HPDE6-E6E7 (cell line): ENCODE results near the gene ANKRD23.

Source experiments
- DNase-seq: peaks from one replicate; pipeline ENCODE4 v3.0.0; 2011; ENCODE audit warnings: missing footprints; ENCODE audit errors: extremely low spot score

The ANKRD23 gene

GRCh38 chr2:96838345-96839292 is 5.2 kb downstream of the ANKRD23 start:
- no peak for DNase-seq

GRCh38 chr2:96837575-96837974 is 6.2 kb downstream of the ANKRD23 start:
- no peak for DNase-seq

- no peak for DNase-seq
Observed at GRCh38 chr2:96835830-96836229, 8.0 kb downstream of the ANKRD23 start.

- no peak for DNase-seq
Observed at GRCh38 chr2:96832754-96833507, 10.9 kb downstream of the ANKRD23 start.

- DNase-seq, result no peak
Observed at GRCh38 chr2:96832408-96832753, 11.4 kb downstream of the ANKRD23 start.

- no peak for DNase-seq
Observed at GRCh38 chr2:96831679-96832078, 12.1 kb downstream of the ANKRD23 start.

- DNase-seq, result no peak
Observed at GRCh38 chr2:96830044-96830562, 13.7 kb downstream of the ANKRD23 start.

GRCh38 chr2:96828874-96829273 is 14.9 kb downstream of the ANKRD23 start:
- no peak for DNase-seq

GRCh38 chr2:96828436-96828835 is 15.4 kb downstream of the ANKRD23 start:
- no peak for DNase-seq

- DNase-seq, result no peak
Observed at GRCh38 chr2:96826546-96827278, 17.1 kb downstream of the ANKRD23 start.

- DNase-seq, result no peak
Observed at GRCh38 chr2:96825057-96825456, 18.8 kb downstream of the ANKRD23 start.

GRCh38 chr2:96824079-96824870 is 19.5 kb downstream of the ANKRD23 start:
- DNase-seq, result no peak

GRCh38 chr2:96823198-96823597 is 20.6 kb downstream of the ANKRD23 start:
- DNase-seq, result no peak

GRCh38 chr2:96822786-96823185 is 21.0 kb downstream of the ANKRD23 start:
- no peak for DNase-seq

- no peak for DNase-seq
Observed at GRCh38 chr2:96821113-96821675, 22.6 kb downstream of the ANKRD23 start.

- no peak for DNase-seq
Observed at GRCh38 chr2:96819876-96820511, 23.8 kb downstream of the ANKRD23 start.

GRCh38 chr2:96819128-96819875 is 24.5 kb downstream of the ANKRD23 start:
- no peak for DNase-seq

- DNase-seq, result no peak
Observed at GRCh38 chr2:96817882-96818281, 25.9 kb downstream of the ANKRD23 start.

- no peak for DNase-seq
Observed at GRCh38 chr2:96816836-96817702, 26.8 kb downstream of the ANKRD23 start.
